Tibial nerve (tissue), 3 donors: ENCODE data around the gene PARD3B.

Experiments used
- CTCF ChIP-seq, 5 experiments: fragments of 200-600 bp in 3 of 5; fragments of 450-650 bp in 2 of 5; sonication (generic) in 3 of 5; IDR thresholded peaks; one replicate each; pipeline ENCODE4 v1.5.1; 2016 to 2019; ENCODE audit warnings: antibody characterized with exemption in 5 of 5, mild to moderate bottlenecking in 3 of 5, moderate library complexity in 2 of 5
- POLR2A ChIP-seq, 2 donors: fragments of 450-650 bp; IDR thresholded peaks; one replicate each; pipeline ENCODE4 v1.6.1; 2017; ENCODE audit warnings: antibody characterized with exemption in 2 of 2, mild to moderate bottlenecking in 2 of 2, moderate library complexity in 2 of 2

GRCh38 chr2:205496772-205497171, 951.5 kb downstream of the PARD3B start:
- TF ChIP-seq CTCF (IDR thresholded peaks at IDR 0.05) (no peak), POLR2A (IDR thresholded peaks at IDR 0.05) (no peak)
